A673 (cell line): ENCODE data around the gene SPNS3. TPM values are rescaled to one million over a fixed set of nuclear protein-coding genes. Genes with fewer than 3 reads are reported as not detected.

Experiments used
- BruUV-seq: library from RNA; stranded (reverse); fragments of 400-500 nt; replicated peaks from 2 replicates; lab custom pipeline; 2021; lab: Mats Ljungman, UMichigan
- CTCF ChIA-PET: fragments of 300-600 bp; sonication (Branson Sonifier 250); formaldehyde crosslinking; loops from one replicate; lab custom pipeline; 2022; ENCODE audit warnings: antibody characterized with exemption; lab: Charles Lee
- POLR2A ChIA-PET: fragments of 300-600 bp; sonication (Branson Sonifier 250); formaldehyde crosslinking; loops from one replicate; lab custom pipeline; 2022; ENCODE audit warnings: antibody characterized with exemption; ENCODE audit not compliant: low non-redundant PET; lab: Charles Lee
- DNase-seq: peaks from one replicate; pipeline ENCODE4 v3.0.0-alpha.2; 2015; ENCODE audit warnings: low spot score
- H3K27ac ChIP-seq: fragments of 200-600 bp; sonication (generic); 2 replicates; pipeline ENCODE4 v1.5.1; 2016; ENCODE audit warnings: mixed run types, low read depth, mild to moderate bottlenecking, mixed read lengths, antibody characterized with exemption, low read length; ENCODE audit not compliant: poor library complexity, severe bottlenecking
- H3K27me3 ChIP-seq: fragments of 200-600 bp; sonication (generic); replicated peaks from 2 replicates; pipeline ENCODE4 v1.6.1; 2017; ENCODE audit warnings: mixed run types, low read depth, mild to moderate bottlenecking, mixed read lengths, antibody characterized with exemption, low read length; ENCODE audit not compliant: insufficient read depth, poor library complexity
- H3K36me3 ChIP-seq: fragments of 200-600 bp; sonication (generic); 2 replicates; pipeline ENCODE4 v1.6.1; 2016; ENCODE audit warnings: mixed run types, mild to moderate bottlenecking, mixed read lengths, antibody characterized with exemption, low read length; ENCODE audit not compliant: insufficient read depth, poor library complexity, severe bottlenecking
- H3K4me1 ChIP-seq: fragments of 200-600 bp; sonication (generic); 2 replicates; pipeline ENCODE4 v1.6.1; 2017; ENCODE audit warnings: mixed run types, mild to moderate bottlenecking, mixed read lengths, antibody characterized with exemption, low read length; ENCODE audit not compliant: insufficient read depth, poor library complexity, severe bottlenecking
- H3K4me3 ChIP-seq: fragments of 200-600 bp; sonication (generic); 2 replicates; pipeline ENCODE4 v1.5.1; 2016; ENCODE audit warnings: low read depth, mixed run types, mild to moderate bottlenecking, mixed read lengths, low read length; ENCODE audit not compliant: poor library complexity, severe bottlenecking
- H3K9me3 ChIP-seq: fragments of 200-600 bp; sonication (generic); 2 replicates; pipeline ENCODE4 v1.6.1; 2016; ENCODE audit warnings: mixed run types, low read depth, mild to moderate bottlenecking, mixed read lengths, antibody characterized with exemption, low read length; ENCODE audit not compliant: poor library complexity, severe bottlenecking
- CTCF ChIP-seq: fragments of 300-800, 200-600 bp; sonication (generic); conservative IDR thresholded peaks from 2 replicates; pipeline ENCODE4 v1.5.1; 2017; ENCODE audit warnings: low read depth, mild to moderate bottlenecking, antibody characterized with exemption, low read length, moderate library complexity, mixed read lengths
- EZH2 ChIP-seq: fragments of 200-600 bp; sonication (generic); IDR thresholded peaks from 2 replicates; pipeline ENCODE4 v1.6.1; 2017; ENCODE audit warnings: borderline replicate concordance, low read depth, mild to moderate bottlenecking, mixed read lengths, antibody characterized with exemption, low read length; ENCODE audit not compliant: poor library complexity, severe bottlenecking
- intact Hi-C: fragments of 100-400 bp; cut with micrococcal nuclease; formaldehyde crosslinking; loops from one replicate; pipeline ENCODE4 v1.10.0; 2022; ENCODE audit not compliant: unreplicated experiment
- total RNA-seq: library from RNA; stranded (reverse); gene quantifications from 2 replicates; pipeline ENCODE4 v1.2.3, GENCODE V29; 2021

The SPNS3 gene
- total RNA-seq, 1 experiment from 2014 or later, result not detected

GRCh38 chr17:4488989-4489595 lies 55.4 kb downstream of the SPNS3 start:
- no peak for DNase-seq
- Histone ChIP-seq H3K4me1 (no peaks in the 10 kb centered on the region), H3K9me3 (no peaks in the 10 kb centered on the region), H3K27ac (no peak overlapping the region), H3K27me3 (no peaks in the 10 kb centered on the region), H3K4me3 (no peak overlapping the region), H3K36me3 (no peaks in the 10 kb centered on the region)
- POLR2A ChIA-PET, result no interaction called here
- CTCF ChIA-PET, result no interaction called here
- BruUV-seq, result no TSS peak
- intact Hi-C loops, result no loop called here
- TF ChIP-seq EZH2 (no peak), CTCF (no peak)

- ChIA-PET CTCF (no interaction called here), POLR2A (no interaction called here)
- Histone ChIP-seq H3K4me1 (no peaks in the 10 kb centered on the region), H3K9me3 (no peaks in the 10 kb centered on the region), H3K36me3 (no peaks in the 10 kb centered on the region), H3K27ac (no peak overlapping the region), H3K4me3 (no peak overlapping the region), H3K27me3 (no peaks in the 10 kb centered on the region)
- no TSS peak for BruUV-seq
- intact Hi-C loops, result no loop called here
- no peak for DNase-seq
- TF ChIP-seq EZH2 (no peak), CTCF (no peak)
Observed at GRCh38 chr17:4490109-4490591, 56.4 kb downstream of the SPNS3 start.

GRCh38 chr17:4490637-4491061 lies 56.9 kb downstream of the SPNS3 start:
- intact Hi-C loops, result no loop called here
- Histone ChIP-seq H3K36me3 (no peaks in the 10 kb centered on the region), H3K27me3 (no peaks in the 10 kb centered on the region), H3K27ac (no peak overlapping the region), H3K9me3 (no peaks in the 10 kb centered on the region), H3K4me1 (no peaks in the 10 kb centered on the region), H3K4me3 (no peak overlapping the region)
- ChIA-PET CTCF (no interaction called here), POLR2A (no interaction called here)
- no peak for TF ChIP-seq CTCF
- no peak for DNase-seq
- BruUV-seq, result no TSS peak
